Lung (tissue), 12 donors: Measurements from ENCODE around the gene FRAS1. TPM values are rescaled to one million over a fixed set of nuclear protein-coding genes. Genes with fewer than 3 reads are reported as not detected.

ENCODE experiments used
- ATAC-seq: fragments of 200-7000 bp; cut with Tn5 transposase; one replicate; pipeline ENCODE4 v1.9.1; 2020; ENCODE audit warnings: moderate number of reproducible peaks; ENCODE audit not compliant: insufficient read depth, low FRiP score
- DNase-seq, 3 donors: peaks; one replicate each; pipeline ENCODE4 v3.0.0-alpha.2; 2013 to 2017
- H3K27ac ChIP-seq, 2 donors: one replicate each; pipeline ENCODE4 v1.5.1; 2013; ENCODE audit warnings: mild to moderate bottlenecking in 2 of 2, moderate library complexity in 2 of 2, control low read depth in 1 of 2, inconsistent platforms in 1 of 2, low read depth in 1 of 2, low read length in 1 of 2
- H3K27me3 ChIP-seq, 3 donors: one replicate each; pipeline ENCODE4 v1.5.1; 2013; ENCODE audit warnings: low read length in 2 of 3; ENCODE audit not compliant: control insufficient read depth in 3 of 3, insufficient read depth in 3 of 3
- H3K36me3 ChIP-seq, 4 donors: one replicate each; pipeline ENCODE4 v1.5.1; 2013; ENCODE audit warnings: low read length in 4 of 4, mild to moderate bottlenecking in 1 of 4, moderate library complexity in 1 of 4; ENCODE audit not compliant: control insufficient read depth in 4 of 4, insufficient read depth in 4 of 4
- H3K4me1 ChIP-seq, 5 donors: one replicate each; pipeline ENCODE4 v1.5.1; 2013; ENCODE audit warnings: low read length in 5 of 5, mild to moderate bottlenecking in 2 of 5, moderate library complexity in 1 of 5; ENCODE audit not compliant: control insufficient read depth in 5 of 5, insufficient read depth in 5 of 5
- H3K4me3 ChIP-seq: one replicate; pipeline ENCODE4 v1.5.1; 2013; ENCODE audit warnings: mild to moderate bottlenecking, control low read depth, moderate library complexity
- H3K9ac ChIP-seq, 2 donors: one replicate each; pipeline ENCODE4 v1.5.1; 2013; ENCODE audit warnings: low read length in 2 of 2, control low read depth in 1 of 2; ENCODE audit not compliant: insufficient read depth in 1 of 2
- H3K9me3 ChIP-seq, 4 donors: one replicate each; pipeline ENCODE4 v1.5.1; 2013; ENCODE audit warnings: low read length in 3 of 4, mild to moderate bottlenecking in 1 of 4, moderate library complexity in 1 of 4; ENCODE audit not compliant: control insufficient read depth in 4 of 4, insufficient read depth in 3 of 4
- WGBS, 2 donors: extraction: QIAGEN DNeasy Blood & Tissue Kit; methylation state at CpG; one replicate each; pipeline ENCODE4 v1.1.7; 2013; 5-methylcytosine and 5-hydroxymethylcytosine counted together
- polyA plus RNA-seq, 2 donors: library from polyadenylated mRNA; stranded (reverse); fragments of 200-250 nt; gene quantifications; one replicate each; pipeline ENCODE4 v1.2.1, GENCODE V29; 2013
- total RNA-seq, 2 donors: library from RNA; depleted of rRNA in 1 of 2; stranded (reverse); fragments of >200 nt in 1 of 2; gene quantifications; one replicate each; pipeline ENCODE4 v1.2.1, GENCODE V29; 2014 to 2021
- TF ChIP-seq, protein P1 (sequence below): IDR thresholded peaks from 2 replicates; pipeline ENCODE4 v1.5.1; 2012; ENCODE audit warnings: mild to moderate bottlenecking; ENCODE audit errors: control extremely low read depth, extremely low read depth
- donor health status: control.
- donor health status: control.
- donor health status: Bipolar disorder and iron deficiency.
- donor health status: healthy.
- donor health status: DM: yes; HTN: yes; CAD: no.

FRAS1 gene
- total and polyA plus RNA-seq, 4 donors = 0.45 to 53.8 (median 6.9) TPM

DNA sequence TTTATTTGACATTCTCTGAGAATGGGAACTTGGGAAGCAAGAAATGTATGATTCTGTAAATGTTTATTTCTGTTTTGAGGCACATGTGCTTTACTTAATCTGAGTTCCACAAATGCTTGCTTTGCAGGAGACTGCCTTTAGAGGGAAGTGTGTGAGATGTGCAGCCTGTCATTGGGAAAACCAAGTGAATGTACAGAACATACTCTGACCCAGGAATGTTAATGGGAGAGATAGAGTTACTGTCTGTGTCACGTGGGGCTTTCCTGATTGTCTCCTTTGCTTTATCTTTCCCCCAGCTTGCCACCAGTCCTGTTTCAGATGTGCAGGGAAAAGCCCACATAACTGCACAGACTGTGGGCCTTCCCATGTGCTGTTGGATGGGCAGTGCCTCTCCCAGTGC lies 275.9 kb downstream of the FRAS1 start:
- Histone ChIP-seq H3K9me3 (no peaks in the 10 kb centered on the region), H3K9ac (no peak overlapping the region), H3K36me3 (no peaks in the 10 kb centered on the region), H3K27me3 (no peaks in the 10 kb centered on the region), H3K27ac (no peak overlapping the region), H3K4me1 (peaks cover 0 to 18% (median 10%) of the 10 kb centered on the region in 5 donors), H3K4me3 (no peak overlapping the region)
- no peak for ATAC-seq
- 58 to 89% methylated on average over 1 of the region's 1 CpG for WGBS, 2 donors
- TF ChIP-seq, protein P1, sequence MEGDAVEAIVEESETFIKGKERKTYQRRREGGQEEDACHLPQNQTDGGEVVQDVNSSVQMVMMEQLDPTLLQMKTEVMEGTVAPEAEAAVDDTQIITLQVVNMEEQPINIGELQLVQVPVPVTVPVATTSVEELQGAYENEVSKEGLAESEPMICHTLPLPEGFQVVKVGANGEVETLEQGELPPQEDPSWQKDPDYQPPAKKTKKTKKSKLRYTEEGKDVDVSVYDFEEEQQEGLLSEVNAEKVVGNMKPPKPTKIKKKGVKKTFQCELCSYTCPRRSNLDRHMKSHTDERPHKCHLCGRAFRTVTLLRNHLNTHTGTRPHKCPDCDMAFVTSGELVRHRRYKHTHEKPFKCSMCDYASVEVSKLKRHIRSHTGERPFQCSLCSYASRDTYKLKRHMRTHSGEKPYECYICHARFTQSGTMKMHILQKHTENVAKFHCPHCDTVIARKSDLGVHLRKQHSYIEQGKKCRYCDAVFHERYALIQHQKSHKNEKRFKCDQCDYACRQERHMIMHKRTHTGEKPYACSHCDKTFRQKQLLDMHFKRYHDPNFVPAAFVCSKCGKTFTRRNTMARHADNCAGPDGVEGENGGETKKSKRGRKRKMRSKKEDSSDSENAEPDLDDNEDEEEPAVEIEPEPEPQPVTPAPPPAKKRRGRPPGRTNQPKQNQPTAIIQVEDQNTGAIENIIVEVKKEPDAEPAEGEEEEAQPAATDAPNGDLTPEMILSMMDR = no peak
- DNase-seq = peak in 1 of 3 donors; percentile 13

DNA sequence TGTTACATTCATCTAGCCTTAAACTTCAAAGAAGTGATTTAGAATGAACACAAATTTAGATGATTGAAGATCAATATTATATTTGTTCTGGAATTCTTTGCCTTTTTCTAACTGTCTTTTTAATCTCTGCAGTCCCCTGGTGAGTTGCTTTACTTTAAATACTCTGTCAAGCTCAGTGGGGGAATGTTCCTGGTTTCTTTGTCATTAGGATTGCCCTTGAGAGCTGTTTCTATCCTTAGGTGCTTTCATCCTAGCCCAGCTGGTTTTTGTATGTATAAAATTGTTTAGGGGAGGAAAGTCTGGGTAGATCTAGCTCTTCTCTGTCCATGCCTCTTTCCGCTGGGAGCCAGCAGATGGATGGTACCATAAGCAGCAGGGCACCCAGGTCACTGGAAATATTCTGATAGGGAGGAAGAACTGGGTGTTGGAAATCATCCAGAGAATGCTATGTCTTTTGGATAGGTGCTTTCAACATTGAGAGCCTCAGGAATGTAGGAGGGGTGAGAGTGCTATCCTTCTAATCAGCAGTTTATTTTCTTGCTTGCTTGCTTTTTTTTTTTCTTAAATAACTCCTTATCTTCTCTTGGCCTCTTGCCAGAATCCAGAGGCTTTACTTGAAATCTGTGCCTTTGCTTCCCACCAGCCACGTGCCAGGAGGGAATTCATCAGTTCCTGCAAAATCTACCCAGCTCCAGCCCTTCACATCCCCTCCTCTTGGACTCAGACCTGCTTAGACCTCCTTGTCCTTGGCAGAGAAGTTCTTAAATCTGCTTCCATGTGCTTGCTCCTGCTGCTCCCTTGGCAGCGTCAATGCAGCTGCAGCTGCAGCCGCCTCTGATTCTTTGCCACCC lies 279.2 kb downstream of the FRAS1 start:
- Histone ChIP-seq H3K4me3 (no peak overlapping the region), H3K9ac (no peak overlapping the region), H3K27me3 (no peaks in the 10 kb centered on the region), H3K27ac (no peak overlapping the region), H3K9me3 (no peaks in the 10 kb centered on the region), H3K4me1 (peaks cover 0 to 18% (median 10%) of the 10 kb centered on the region in 5 donors), H3K36me3 (no peaks in the 10 kb centered on the region)
- ATAC-seq = peak; percentile 47
- DNase-seq = peak; percentile 70 to 84 (median 83)
- TF ChIP-seq, protein P1 = no peak
- WGBS, 2 donors = 69 to 72% methylated on average over 4 of the region's 4 CpGs

DNA sequence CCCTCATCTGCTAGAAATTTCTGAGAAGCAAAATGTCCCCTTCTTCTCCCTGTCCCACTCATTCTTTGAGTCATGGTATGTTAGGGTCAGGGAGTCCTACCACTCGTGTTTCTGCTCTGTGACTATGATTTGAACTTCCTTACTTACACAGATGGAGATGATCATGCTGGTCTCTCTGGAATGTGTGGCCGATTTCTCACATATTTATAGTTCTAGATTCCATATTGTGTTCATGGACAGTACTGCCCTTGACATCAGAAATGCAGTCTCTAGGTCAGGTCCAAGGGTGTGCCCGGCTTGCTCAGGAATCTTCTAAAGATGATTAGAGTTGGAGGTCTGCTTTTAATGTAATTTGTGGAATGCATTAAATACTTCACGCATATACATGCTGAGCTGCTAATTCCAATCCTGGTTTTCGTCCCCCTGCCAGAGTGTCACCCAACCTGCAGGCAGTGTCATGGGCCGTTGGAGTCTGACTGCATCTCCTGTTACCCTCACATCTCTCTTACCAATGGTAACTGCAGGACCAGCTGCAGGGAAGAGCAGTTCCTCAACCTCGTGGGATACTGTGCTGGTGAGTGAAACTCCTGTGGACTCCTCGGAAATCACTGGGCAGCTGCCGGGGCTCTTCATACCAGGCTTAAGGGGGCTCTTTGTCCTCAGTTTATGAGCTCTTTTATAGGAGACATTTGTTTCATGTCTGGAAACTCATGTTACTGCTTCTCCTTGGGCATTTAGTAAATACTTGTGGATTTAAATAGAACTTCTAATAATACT lies 280.3 kb downstream of the FRAS1 start:
- H3K9ac ChIP-seq = no peak overlapping the region
- no peak for ATAC-seq
- DNase-seq = no peak
- no peak overlapping the region for H3K27ac ChIP-seq
- TF ChIP-seq, protein P1 = no peak
- H3K4me3 ChIP-seq = no peak overlapping the region
- H3K9me3 ChIP-seq = no peaks in the 10 kb centered on the region
- peaks cover 0 to 17% (median 10%) of the 10 kb centered on the region in 5 donors for H3K4me1 ChIP-seq
- WGBS, 2 donors = 87 to 89% methylated on average over 9 of the region's 9 CpGs
- no peaks in the 10 kb centered on the region for H3K36me3 ChIP-seq
- no peaks in the 10 kb centered on the region for H3K27me3 ChIP-seq
